ENCODE measurements around the gene LRRC42.
A peak's percentile ranks its signal among the peaks of the same experiment; 100 is the strongest.
"Not testable (repeated sequence)": the region's sequence is repeated elsewhere in the genome, so short reads cannot be mapped to it uniquely, and the experiment has no call there.

LRRC42 gene

GRCh38 chr1:53967409-53968124, 21.4 kb downstream of the LRRC42 start:
- DNase-seq, result no peak

- no peak for DNase-seq
These were observed 22.0 kb downstream of the LRRC42 start for GRCh38 chr1:53968125-53968513.

GRCh38 chr1:53969323-53969722, 23.2 kb downstream of the LRRC42 start:
- DNase-seq, result not testable (repeated sequence)

GRCh38 chr1:53971718-53972117, 25.6 kb downstream of the LRRC42 start:
- DNase-seq, result no peak

- DNase-seq, result no peak
These were observed 29.7 kb downstream of the LRRC42 start for GRCh38 chr1:53975861-53976260.

- DNase-seq, result no peak
These were observed 33.7 kb downstream of the LRRC42 start for GRCh38 chr1:53979712-53980450.

GRCh38 chr1:53981220-53981619, 35.1 kb downstream of the LRRC42 start:
- no peak for DNase-seq

- peak in 3 of 14 donors; percentile 1 to 20 (median 8) for DNase-seq
These were observed 36.0 kb downstream of the LRRC42 start for GRCh38 chr1:53982034-53982762.

- no peak for DNase-seq
These were observed 36.6 kb downstream of the LRRC42 start for GRCh38 chr1:53982763-53983104.

- no peak for DNase-seq
These were observed 38.6 kb downstream of the LRRC42 start for GRCh38 chr1:53984726-53985125.

- no peak for DNase-seq
These were observed 40.3 kb downstream of the LRRC42 start for GRCh38 chr1:53986458-53986857.

- no peak for DNase-seq
These were observed 41.7 kb downstream of the LRRC42 start for GRCh38 chr1:53987880-53988279.

- no peak for DNase-seq
These were observed 46.1 kb downstream of the LRRC42 start for GRCh38 chr1:53992085-53992874.

- DNase-seq, result not testable (repeated sequence)
These were observed 48.4 kb downstream of the LRRC42 start for GRCh38 chr1:53994516-53994915.

- no peak for DNase-seq
These were observed 49.5 kb downstream of the LRRC42 start for GRCh38 chr1:53995683-53996082.

- no peak for DNase-seq
These were observed 52.1 kb downstream of the LRRC42 start for GRCh38 chr1:53998223-53998622.

GRCh38 chr1:53999920-54000319, 53.8 kb downstream of the LRRC42 start:
- no peak for DNase-seq

- DNase-seq, result no peak
These were observed 55.4 kb downstream of the LRRC42 start for GRCh38 chr1:54001591-54001990.

- DNase-seq, result no peak
These were observed 56.5 kb downstream of the LRRC42 start for GRCh38 chr1:54002544-54003248.

GRCh38 chr1:54003249-54003646, 57.1 kb downstream of the LRRC42 start:
- DNase-seq, result no peak

- not testable (repeated sequence) for DNase-seq
These were observed 57.8 kb downstream of the LRRC42 start for GRCh38 chr1:54003750-54004480.
